WTC11 (cell line): ENCODE results near the gene FEM1B. TPM values are rescaled to one million over a fixed set of nuclear protein-coding genes. Genes with fewer than 3 reads are reported as not detected.
A peak's percentile ranks its signal among the peaks of the same experiment; 100 is the strongest.

Source experiments
- EMX1 ChIP-seq: fragments of 250-450 bp; sonication (Bioruptor Pico); IDR thresholded peaks from 2 replicates; pipeline ENCODE4 v1.8.0; 2021; ENCODE audit warnings: mild to moderate bottlenecking
- ESRRA ChIP-seq: sonication (generic); formaldehyde crosslinking; IDR thresholded peaks from 2 replicates; pipeline ENCODE4 v1.8.1; 2022; ENCODE audit warnings: mild to moderate bottlenecking, missing genetic modification reagents, borderline replicate concordance
- ETV6 ChIP-seq: sonication (generic); formaldehyde crosslinking; IDR thresholded peaks from 2 replicates; pipeline ENCODE4 v1.8.1; 2022; ENCODE audit warnings: mild to moderate bottlenecking, missing genetic modification reagents
- IRF2 ChIP-seq: sonication (generic); formaldehyde crosslinking; IDR thresholded peaks from 2 replicates; pipeline ENCODE4 v1.8.0; 2022; ENCODE audit warnings: low read depth, missing genetic modification reagents, borderline replicate concordance
- JUN ChIP-seq: sonication (generic); formaldehyde crosslinking; IDR thresholded peaks from 2 replicates; pipeline ENCODE4 v1.8.0; 2023; ENCODE audit warnings: mild to moderate bottlenecking, missing genetic modification reagents
- OVOL2 ChIP-seq: fragments of 250-450 bp; sonication (Bioruptor Pico); IDR thresholded peaks from 2 replicates; pipeline ENCODE4 v1.9.0; 2021; ENCODE audit warnings: mild to moderate bottlenecking, borderline replicate concordance
- SMAD4 ChIP-seq: sonication (generic); formaldehyde crosslinking; IDR thresholded peaks from 2 replicates; pipeline ENCODE4 v1.8.0; 2022; ENCODE audit warnings: mild to moderate bottlenecking, missing genetic modification reagents
- TCF7 ChIP-seq: sonication (generic); formaldehyde crosslinking; IDR thresholded peaks from 2 replicates; pipeline ENCODE4 v1.8.0; 2022; ENCODE audit warnings: mild to moderate bottlenecking, low read depth, missing genetic modification reagents, moderate library complexity
- TP53 ChIP-seq: sonication (generic); formaldehyde crosslinking; IDR thresholded peaks from 2 replicates; pipeline ENCODE4 v1.8.1; 2023; ENCODE audit warnings: mild to moderate bottlenecking, missing genetic modification reagents
- ZNF317 ChIP-seq: sonication (generic); formaldehyde crosslinking; IDR thresholded peaks from 2 replicates; pipeline ENCODE4 v1.8.1; 2023; ENCODE audit warnings: low read depth, mild to moderate bottlenecking, moderate library complexity, missing genetic modification reagents, borderline replicate concordance
- total RNA-seq: library from RNA; stranded (reverse); gene quantifications from 3 replicates; pipeline ENCODE4 v1.2.3, GENCODE V29; 2021
- TF ChIP-seq, protein P1 (sequence below): fragments of 250-450 bp; sonication (Bioruptor Pico); IDR thresholded peaks from 2 replicates; pipeline ENCODE4 v1.9.0; 2021; ENCODE audit warnings: mild to moderate bottlenecking
- TF ChIP-seq, protein P2 (sequence below): sonication (generic); formaldehyde crosslinking; IDR thresholded peaks from 2 replicates; pipeline ENCODE4 v1.8.1; 2023; ENCODE audit warnings: mild to moderate bottlenecking, missing genetic modification reagents, moderate library complexity
- TF ChIP-seq, protein P3 (sequence below): sonication (generic); formaldehyde crosslinking; IDR thresholded peaks from 2 replicates; pipeline ENCODE4 v1.8.0; 2023; ENCODE audit warnings: missing genetic modification reagents, mild to moderate bottlenecking, borderline replicate concordance
- TF ChIP-seq, protein P4 (sequence below): sonication (generic); formaldehyde crosslinking; IDR thresholded peaks from 2 replicates; pipeline ENCODE4 v1.8.0; 2022; ENCODE audit warnings: missing genetic modification reagents
- TF ChIP-seq, protein P5 (sequence below): sonication (generic); formaldehyde crosslinking; IDR thresholded peaks from 2 replicates; pipeline ENCODE4 v1.8.0; 2022; ENCODE audit warnings: mild to moderate bottlenecking, missing genetic modification reagents
- TF ChIP-seq, protein P6 (sequence below): sonication (generic); formaldehyde crosslinking; conservative IDR thresholded peaks from 2 replicates; pipeline ENCODE4 v1.8.1; 2023; ENCODE audit warnings: mild to moderate bottlenecking, low read depth, missing genetic modification reagents, moderate library complexity
- TF ChIP-seq, protein P7 (sequence below): sonication (generic); formaldehyde crosslinking; IDR thresholded peaks from 2 replicates; pipeline ENCODE4 v1.8.1; 2023; ENCODE audit warnings: mild to moderate bottlenecking, missing genetic modification reagents, borderline replicate concordance

FEM1B gene
- total RNA-seq, 1 experiment from 2014 or later: 64.8 TPM

DNA sequence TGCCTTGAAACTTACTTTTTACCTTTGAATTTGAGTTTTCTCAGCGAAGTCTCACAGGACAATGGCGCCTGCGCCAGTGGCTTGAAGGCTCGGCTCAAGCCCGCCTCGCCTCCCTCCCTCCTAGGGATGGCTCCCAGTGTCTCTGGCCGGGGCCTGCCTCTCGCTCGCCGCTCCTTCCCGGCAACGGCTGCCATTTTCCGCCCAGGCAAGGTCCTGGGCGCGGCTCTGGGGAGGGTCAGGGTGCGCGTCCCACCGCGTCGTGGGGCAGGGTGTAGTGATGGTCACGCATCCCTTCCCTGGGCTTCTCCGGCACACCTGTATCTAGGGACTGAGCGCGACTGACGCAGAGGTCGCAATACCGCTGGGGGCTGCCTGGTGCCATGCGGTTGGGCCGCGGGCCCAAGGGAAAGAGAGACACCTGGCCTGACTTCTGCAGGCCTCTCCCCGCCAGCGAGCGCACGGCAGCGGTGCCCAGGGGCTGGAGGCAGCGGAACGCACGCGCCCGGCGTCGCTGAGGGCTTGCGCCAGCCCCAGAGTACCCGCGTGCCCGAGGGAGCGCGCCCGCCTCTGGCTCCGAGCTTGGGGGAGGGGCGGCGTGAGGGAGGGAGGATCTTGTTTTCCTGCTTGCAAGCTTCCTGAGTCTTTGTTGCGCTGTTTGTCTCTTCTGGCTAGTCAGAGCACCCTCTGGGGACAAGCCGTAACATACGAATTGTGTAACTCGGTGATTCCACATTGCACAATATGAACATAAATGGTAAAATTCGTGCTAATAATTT, 20.7 kb upstream of the FEM1B start (continued):
- TF ChIP-seq, protein P1, sequence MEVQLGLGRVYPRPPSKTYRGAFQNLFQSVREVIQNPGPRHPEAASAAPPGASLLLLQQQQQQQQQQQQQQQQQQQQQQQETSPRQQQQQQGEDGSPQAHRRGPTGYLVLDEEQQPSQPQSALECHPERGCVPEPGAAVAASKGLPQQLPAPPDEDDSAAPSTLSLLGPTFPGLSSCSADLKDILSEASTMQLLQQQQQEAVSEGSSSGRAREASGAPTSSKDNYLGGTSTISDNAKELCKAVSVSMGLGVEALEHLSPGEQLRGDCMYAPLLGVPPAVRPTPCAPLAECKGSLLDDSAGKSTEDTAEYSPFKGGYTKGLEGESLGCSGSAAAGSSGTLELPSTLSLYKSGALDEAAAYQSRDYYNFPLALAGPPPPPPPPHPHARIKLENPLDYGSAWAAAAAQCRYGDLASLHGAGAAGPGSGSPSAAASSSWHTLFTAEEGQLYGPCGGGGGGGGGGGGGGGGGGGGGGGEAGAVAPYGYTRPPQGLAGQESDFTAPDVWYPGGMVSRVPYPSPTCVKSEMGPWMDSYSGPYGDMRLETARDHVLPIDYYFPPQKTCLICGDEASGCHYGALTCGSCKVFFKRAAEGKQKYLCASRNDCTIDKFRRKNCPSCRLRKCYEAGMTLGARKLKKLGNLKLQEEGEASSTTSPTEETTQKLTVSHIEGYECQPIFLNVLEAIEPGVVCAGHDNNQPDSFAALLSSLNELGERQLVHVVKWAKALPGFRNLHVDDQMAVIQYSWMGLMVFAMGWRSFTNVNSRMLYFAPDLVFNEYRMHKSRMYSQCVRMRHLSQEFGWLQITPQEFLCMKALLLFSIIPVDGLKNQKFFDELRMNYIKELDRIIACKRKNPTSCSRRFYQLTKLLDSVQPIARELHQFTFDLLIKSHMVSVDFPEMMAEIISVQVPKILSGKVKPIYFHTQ (CRISPR knock-in tag): no peak; the same call in 1 of the 2 replicates
- TF ChIP-seq TCF7 (CRISPR knock-in tag) (no peak), SMAD4 (CRISPR knock-in tag) (no peak), OVOL2 (no peak), EMX1 (CRISPR knock-in tag) (no peak), ZNF317 (peak; percentile 71), ESRRA (CRISPR knock-in tag) (no peak), JUN (CRISPR knock-in tag) (no peak), TP53 (CRISPR knock-in tag) (peak; percentile 91), ETV6 (peak; percentile 85), IRF2 (no peak)
- TF ChIP-seq, protein P2, sequence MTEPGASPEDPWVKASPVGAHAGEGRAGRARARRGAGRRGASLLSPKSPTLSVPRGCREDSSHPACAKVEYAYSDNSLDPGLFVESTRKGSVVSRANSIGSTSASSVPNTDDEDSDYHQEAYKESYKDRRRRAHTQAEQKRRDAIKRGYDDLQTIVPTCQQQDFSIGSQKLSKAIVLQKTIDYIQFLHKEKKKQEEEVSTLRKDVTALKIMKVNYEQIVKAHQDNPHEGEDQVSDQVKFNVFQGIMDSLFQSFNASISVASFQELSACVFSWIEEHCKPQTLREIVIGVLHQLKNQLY: no peak
- TF ChIP-seq, protein P3, sequence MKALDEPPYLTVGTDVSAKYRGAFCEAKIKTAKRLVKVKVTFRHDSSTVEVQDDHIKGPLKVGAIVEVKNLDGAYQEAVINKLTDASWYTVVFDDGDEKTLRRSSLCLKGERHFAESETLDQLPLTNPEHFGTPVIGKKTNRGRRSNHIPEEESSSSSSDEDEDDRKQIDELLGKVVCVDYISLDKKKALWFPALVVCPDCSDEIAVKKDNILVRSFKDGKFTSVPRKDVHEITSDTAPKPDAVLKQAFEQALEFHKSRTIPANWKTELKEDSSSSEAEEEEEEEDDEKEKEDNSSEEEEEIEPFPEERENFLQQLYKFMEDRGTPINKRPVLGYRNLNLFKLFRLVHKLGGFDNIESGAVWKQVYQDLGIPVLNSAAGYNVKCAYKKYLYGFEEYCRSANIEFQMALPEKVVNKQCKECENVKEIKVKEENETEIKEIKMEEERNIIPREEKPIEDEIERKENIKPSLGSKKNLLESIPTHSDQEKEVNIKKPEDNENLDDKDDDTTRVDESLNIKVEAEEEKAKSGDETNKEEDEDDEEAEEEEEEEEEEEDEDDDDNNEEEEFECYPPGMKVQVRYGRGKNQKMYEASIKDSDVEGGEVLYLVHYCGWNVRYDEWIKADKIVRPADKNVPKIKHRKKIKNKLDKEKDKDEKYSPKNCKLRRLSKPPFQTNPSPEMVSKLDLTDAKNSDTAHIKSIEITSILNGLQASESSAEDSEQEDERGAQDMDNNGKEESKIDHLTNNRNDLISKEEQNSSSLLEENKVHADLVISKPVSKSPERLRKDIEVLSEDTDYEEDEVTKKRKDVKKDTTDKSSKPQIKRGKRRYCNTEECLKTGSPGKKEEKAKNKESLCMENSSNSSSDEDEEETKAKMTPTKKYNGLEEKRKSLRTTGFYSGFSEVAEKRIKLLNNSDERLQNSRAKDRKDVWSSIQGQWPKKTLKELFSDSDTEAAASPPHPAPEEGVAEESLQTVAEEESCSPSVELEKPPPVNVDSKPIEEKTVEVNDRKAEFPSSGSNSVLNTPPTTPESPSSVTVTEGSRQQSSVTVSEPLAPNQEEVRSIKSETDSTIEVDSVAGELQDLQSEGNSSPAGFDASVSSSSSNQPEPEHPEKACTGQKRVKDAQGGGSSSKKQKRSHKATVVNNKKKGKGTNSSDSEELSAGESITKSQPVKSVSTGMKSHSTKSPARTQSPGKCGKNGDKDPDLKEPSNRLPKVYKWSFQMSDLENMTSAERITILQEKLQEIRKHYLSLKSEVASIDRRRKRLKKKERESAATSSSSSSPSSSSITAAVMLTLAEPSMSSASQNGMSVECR (CRISPR knock-in tag): peak; percentile 94
- TF ChIP-seq, protein P4, sequence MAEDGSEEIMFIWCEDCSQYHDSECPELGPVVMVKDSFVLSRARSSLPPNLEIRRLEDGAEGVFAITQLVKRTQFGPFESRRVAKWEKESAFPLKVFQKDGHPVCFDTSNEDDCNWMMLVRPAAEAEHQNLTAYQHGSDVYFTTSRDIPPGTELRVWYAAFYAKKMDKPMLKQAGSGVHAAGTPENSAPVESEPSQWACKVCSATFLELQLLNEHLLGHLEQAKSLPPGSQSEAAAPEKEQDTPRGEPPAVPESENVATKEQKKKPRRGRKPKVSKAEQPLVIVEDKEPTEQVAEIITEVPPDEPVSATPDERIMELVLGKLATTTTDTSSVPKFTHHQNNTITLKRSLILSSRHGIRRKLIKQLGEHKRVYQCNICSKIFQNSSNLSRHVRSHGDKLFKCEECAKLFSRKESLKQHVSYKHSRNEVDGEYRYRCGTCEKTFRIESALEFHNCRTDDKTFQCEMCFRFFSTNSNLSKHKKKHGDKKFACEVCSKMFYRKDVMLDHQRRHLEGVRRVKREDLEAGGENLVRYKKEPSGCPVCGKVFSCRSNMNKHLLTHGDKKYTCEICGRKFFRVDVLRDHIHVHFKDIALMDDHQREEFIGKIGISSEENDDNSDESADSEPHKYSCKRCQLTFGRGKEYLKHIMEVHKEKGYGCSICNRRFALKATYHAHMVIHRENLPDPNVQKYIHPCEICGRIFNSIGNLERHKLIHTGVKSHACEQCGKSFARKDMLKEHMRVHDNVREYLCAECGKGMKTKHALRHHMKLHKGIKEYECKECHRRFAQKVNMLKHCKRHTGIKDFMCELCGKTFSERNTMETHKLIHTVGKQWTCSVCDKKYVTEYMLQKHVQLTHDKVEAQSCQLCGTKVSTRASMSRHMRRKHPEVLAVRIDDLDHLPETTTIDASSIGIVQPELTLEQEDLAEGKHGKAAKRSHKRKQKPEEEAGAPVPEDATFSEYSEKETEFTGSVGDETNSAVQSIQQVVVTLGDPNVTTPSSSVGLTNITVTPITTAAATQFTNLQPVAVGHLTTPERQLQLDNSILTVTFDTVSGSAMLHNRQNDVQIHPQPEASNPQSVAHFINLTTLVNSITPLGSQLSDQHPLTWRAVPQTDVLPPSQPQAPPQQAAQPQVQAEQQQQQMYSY: no peak
- TF ChIP-seq, protein P5, sequence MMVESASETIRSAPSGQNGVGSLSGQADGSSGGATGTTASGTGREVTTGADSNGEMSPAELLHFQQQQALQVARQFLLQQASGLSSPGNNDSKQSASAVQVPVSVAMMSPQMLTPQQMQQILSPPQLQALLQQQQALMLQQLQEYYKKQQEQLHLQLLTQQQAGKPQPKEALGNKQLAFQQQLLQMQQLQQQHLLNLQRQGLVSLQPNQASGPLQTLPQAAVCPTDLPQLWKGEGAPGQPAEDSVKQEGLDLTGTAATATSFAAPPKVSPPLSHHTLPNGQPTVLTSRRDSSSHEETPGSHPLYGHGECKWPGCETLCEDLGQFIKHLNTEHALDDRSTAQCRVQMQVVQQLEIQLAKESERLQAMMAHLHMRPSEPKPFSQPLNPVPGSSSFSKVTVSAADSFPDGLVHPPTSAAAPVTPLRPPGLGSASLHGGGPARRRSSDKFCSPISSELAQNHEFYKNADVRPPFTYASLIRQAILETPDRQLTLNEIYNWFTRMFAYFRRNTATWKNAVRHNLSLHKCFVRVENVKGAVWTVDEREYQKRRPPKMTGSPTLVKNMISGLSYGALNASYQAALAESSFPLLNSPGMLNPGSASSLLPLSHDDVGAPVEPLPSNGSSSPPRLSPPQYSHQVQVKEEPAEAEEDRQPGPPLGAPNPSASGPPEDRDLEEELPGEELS (CRISPR knock-in tag): peak; percentile 96
- TF ChIP-seq, protein P6, sequence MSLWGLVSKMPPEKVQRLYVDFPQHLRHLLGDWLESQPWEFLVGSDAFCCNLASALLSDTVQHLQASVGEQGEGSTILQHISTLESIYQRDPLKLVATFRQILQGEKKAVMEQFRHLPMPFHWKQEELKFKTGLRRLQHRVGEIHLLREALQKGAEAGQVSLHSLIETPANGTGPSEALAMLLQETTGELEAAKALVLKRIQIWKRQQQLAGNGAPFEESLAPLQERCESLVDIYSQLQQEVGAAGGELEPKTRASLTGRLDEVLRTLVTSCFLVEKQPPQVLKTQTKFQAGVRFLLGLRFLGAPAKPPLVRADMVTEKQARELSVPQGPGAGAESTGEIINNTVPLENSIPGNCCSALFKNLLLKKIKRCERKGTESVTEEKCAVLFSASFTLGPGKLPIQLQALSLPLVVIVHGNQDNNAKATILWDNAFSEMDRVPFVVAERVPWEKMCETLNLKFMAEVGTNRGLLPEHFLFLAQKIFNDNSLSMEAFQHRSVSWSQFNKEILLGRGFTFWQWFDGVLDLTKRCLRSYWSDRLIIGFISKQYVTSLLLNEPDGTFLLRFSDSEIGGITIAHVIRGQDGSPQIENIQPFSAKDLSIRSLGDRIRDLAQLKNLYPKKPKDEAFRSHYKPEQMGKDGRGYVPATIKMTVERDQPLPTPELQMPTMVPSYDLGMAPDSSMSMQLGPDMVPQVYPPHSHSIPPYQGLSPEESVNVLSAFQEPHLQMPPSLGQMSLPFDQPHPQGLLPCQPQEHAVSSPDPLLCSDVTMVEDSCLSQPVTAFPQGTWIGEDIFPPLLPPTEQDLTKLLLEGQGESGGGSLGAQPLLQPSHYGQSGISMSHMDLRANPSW: peak; percentile 95
- TF ChIP-seq, protein P7, sequence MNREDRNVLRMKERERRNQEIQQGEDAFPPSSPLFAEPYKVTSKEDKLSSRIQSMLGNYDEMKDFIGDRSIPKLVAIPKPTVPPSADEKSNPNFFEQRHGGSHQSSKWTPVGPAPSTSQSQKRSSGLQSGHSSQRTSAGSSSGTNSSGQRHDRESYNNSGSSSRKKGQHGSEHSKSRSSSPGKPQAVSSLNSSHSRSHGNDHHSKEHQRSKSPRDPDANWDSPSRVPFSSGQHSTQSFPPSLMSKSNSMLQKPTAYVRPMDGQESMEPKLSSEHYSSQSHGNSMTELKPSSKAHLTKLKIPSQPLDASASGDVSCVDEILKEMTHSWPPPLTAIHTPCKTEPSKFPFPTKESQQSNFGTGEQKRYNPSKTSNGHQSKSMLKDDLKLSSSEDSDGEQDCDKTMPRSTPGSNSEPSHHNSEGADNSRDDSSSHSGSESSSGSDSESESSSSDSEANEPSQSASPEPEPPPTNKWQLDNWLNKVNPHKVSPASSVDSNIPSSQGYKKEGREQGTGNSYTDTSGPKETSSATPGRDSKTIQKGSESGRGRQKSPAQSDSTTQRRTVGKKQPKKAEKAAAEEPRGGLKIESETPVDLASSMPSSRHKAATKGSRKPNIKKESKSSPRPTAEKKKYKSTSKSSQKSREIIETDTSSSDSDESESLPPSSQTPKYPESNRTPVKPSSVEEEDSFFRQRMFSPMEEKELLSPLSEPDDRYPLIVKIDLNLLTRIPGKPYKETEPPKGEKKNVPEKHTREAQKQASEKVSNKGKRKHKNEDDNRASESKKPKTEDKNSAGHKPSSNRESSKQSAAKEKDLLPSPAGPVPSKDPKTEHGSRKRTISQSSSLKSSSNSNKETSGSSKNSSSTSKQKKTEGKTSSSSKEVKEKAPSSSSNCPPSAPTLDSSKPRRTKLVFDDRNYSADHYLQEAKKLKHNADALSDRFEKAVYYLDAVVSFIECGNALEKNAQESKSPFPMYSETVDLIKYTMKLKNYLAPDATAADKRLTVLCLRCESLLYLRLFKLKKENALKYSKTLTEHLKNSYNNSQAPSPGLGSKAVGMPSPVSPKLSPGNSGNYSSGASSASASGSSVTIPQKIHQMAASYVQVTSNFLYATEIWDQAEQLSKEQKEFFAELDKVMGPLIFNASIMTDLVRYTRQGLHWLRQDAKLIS (CRISPR knock-in tag): peak; percentile 98
